ENCODE results near the gene SFXN3. TPM values are rescaled to one million over a fixed set of nuclear protein-coding genes. Genes with fewer than 3 reads are reported as not detected.

The SFXN3 gene
- total RNA-seq, 3 donors from 2014 or later (not counting 1 experiment from before 2014, with no cell fraction given) = 59.7 to 74.5 (median 68.9) TPM

- Mint-ChIP-seq H3K9me3 (no peaks in the 10 kb centered on the region), H3K4me1 (peaks cover 25 to 30% of the 10 kb centered on the region in 2 donors), H3K27ac (peak overlapping the region; percentile 89 to 97), H3K27me3 (ENCODE audit: low read depth in 2 of 2) (peaks cover 19 to 22% of the 10 kb centered on the region in 2 donors), H3K4me3 (peak overlapping the region; percentile 95), H3K36me3 (peaks cover 4% of the 10 kb centered on the region)
- intact Hi-C loops (cut with micrococcal nuclease) = loop anchor here (2.0 kb wide), 2 partner anchors 17 to 99 kb away; partner anchors contain the start of gene KAZALD1
- peak overlapping the region; percentile 64 for H3K27ac ChIP-seq (ENCODE audit: low read length)
- H3K27me3 ChIP-seq (ENCODE audit: control insufficient read depth, insufficient read depth, low read length) = peaks cover 16% of the 10 kb centered on the region
- peaks cover 10% of the 10 kb centered on the region for H3K36me3 ChIP-seq (ENCODE audit: control insufficient read depth, insufficient read depth, low read length)
- 9% methylated on average over 2 of the region's 2 CpGs for WGBS (ENCODE audit: insufficient coverage)
- H3K9me3 ChIP-seq (ENCODE audit: control insufficient read depth, insufficient read depth, low read length) = no peaks in the 10 kb centered on the region
- no peak for ATAC-seq
- peak overlapping the region; percentile 73 for H3K4me3 ChIP-seq (ENCODE audit: low read length)
- no peak for DNase-seq
- H3K4me1 ChIP-seq (ENCODE audit: control insufficient read depth, insufficient read depth, low read length) = peaks cover 18% of the 10 kb centered on the region
- TF ChIP-seq CTCF (IDR thresholded peaks at IDR 0.05) = no peak
Measured at GRCh38 chr10:101043363-101043707, 12.3 kb downstream of the SFXN3 start.

- TF ChIP-seq CTCF (IDR thresholded peaks at IDR 0.05) = no peak
- Mint-ChIP-seq H3K4me3 (peak overlapping the region; percentile 95), H3K27ac (peak overlapping the region in 1 of 2 donors; percentile 97), H3K27me3 (ENCODE audit: low read depth in 2 of 2) (peaks cover 27 to 29% of the 10 kb centered on the region in 2 donors), H3K9me3 (no peaks in the 10 kb centered on the region), H3K36me3 (no peaks in the 10 kb centered on the region), H3K4me1 (peaks cover 25 to 38% of the 10 kb centered on the region in 2 donors)
- peaks cover 24% of the 10 kb centered on the region for H3K27me3 ChIP-seq (ENCODE audit: control insufficient read depth, insufficient read depth, low read length)
- intact Hi-C loops (cut with micrococcal nuclease) = no loop called here
- H3K36me3 ChIP-seq (ENCODE audit: control insufficient read depth, insufficient read depth, low read length) = peaks cover 5% of the 10 kb centered on the region
- peaks cover 18% of the 10 kb centered on the region for H3K4me1 ChIP-seq (ENCODE audit: control insufficient read depth, insufficient read depth, low read length)
- no peak overlapping the region for H3K4me3 ChIP-seq (ENCODE audit: low read length)
- ATAC-seq = no peak
- no peak overlapping the region for H3K27ac ChIP-seq (ENCODE audit: low read length)
- no peaks in the 10 kb centered on the region for H3K9me3 ChIP-seq (ENCODE audit: control insufficient read depth, insufficient read depth, low read length)
- DNase-seq = no peak
- WGBS (ENCODE audit: insufficient coverage) = 97% methylated on average over 2 of the region's 2 CpGs
Measured at GRCh38 chr10:101044117-101044516, 13.1 kb downstream of the SFXN3 start.

DNA sequence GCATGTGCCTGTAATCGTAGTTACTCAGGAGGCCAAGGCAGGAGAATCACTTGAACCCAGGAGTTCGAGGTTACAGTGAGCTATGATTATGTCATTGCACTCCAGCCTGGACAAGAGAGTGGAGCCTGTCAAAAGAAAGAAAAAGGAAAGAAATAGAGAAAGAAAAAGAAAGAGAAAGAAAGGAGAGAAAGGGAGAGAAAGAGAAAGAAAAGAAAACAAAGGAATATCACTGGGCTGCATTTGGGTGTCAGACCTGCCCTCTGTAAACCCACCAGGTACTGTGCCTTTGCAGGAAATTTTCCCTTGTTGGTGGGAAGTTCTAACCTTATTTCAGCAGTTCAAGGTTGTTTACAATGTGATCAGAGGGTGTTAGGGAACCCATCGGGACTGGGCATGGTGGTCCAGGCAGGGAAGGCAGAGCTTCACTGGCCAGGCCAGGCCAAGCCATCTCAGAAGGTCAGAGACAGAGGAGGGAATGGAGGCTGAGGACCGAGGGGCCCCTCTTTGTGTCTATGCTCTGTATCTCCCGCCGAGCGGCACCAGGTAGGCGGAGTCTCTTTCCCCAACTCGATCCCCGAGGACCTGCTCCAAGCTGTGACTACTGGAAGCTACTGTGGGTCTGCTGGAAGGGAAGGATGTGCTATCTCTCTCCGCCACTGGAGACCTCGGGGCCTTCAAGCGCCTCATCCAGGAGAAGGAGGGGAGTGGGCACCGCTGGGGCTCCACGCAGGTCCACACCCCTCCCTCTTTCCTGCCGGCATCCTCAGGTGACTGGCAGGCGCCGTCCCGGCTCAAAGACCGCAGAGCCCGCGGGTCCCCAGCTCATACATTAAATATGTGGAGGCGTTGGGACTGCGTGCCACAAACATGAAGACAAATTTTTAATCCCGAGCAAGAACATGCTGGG lies 15.6 kb downstream of the SFXN3 start:
- Mint-ChIP-seq H3K9me3 (no peaks in the 10 kb centered on the region), H3K4me1 (peaks cover 26 to 37% of the 10 kb centered on the region in 2 donors), H3K4me3 (no peak overlapping the region), H3K36me3 (no peaks in the 10 kb centered on the region), H3K27ac (no peak overlapping the region), H3K27me3 (ENCODE audit: low read depth in 2 of 2) (peaks cover 44 to 47% of the 10 kb centered on the region in 2 donors)
- H3K36me3 ChIP-seq (ENCODE audit: control insufficient read depth, insufficient read depth, low read length) = no peaks in the 10 kb centered on the region
- WGBS (ENCODE audit: insufficient coverage) = 78% methylated on average over 25 of the region's 25 CpGs
- H3K4me3 ChIP-seq (ENCODE audit: low read length) = no peak overlapping the region
- H3K27ac ChIP-seq (ENCODE audit: low read length) = no peak overlapping the region
- intact Hi-C loops (cut with micrococcal nuclease) = no loop called here
- H3K27me3 ChIP-seq (ENCODE audit: control insufficient read depth, insufficient read depth, low read length) = peaks cover 42% of the 10 kb centered on the region
- no peaks in the 10 kb centered on the region for H3K9me3 ChIP-seq (ENCODE audit: control insufficient read depth, insufficient read depth, low read length)
- no peak for DNase-seq
- no peak for ATAC-seq
- peaks cover 24% of the 10 kb centered on the region for H3K4me1 ChIP-seq (ENCODE audit: control insufficient read depth, insufficient read depth, low read length)
- no peak for TF ChIP-seq CTCF (IDR thresholded peaks at IDR 0.05)
